ENCODE measurements around the gene KLRF1. TPM values are rescaled to one million over a fixed set of nuclear protein-coding genes. Genes with fewer than 3 reads are reported as not detected.

KLRF1 gene, protein sequence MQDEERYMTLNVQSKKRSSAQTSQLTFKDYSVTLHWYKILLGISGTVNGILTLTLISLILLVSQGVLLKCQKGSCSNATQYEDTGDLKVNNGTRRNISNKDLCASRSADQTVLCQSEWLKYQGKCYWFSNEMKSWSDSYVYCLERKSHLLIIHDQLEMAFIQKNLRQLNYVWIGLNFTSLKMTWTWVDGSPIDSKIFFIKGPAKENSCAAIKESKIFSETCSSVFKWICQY
- 0.21 TPM in 1 of 2 replicates, not detected in the other for total RNA-seq

GRCh38 chr12:9827209-9827888 is at the start of gene KLRF1:
Gene KLRF1, plus strand, starts transcription at chr12:9827481. Its CDS starts 64 bp downstream, at chr12:9827545.

GRCh38 chr12:9869307-9870161 is 42.3 kb downstream of the KLRF1 start, which contains the start of gene CLEC2B:
Gene CLEC2B, minus strand, starts transcription at chr12:9869354.

DNA sequence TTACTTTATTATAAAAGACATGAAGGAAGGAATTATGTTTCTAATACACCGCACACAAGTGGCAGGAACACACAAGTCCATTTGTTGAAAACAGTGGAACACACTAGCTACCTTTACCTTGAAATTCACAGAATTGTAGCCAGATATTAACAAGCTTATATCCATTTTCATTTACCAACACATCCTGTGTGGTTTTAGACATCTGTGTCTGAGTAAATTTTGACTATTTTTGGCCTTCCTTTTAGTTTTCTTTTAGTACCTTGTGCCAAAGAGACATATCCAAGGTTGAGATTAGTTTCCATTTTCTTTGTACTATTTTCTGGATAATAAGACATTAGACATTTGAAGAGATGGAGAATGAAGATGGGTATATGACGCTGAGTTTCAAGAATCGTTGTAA is 54.0 kb downstream of the KLRF1 start, which contains the start of gene KLRF2:
TSS of gene KLRF2 (plus strand) at position 244 of the 400 bp plus-strand sequence. CDS start at position 351, 107 bp downstream.

Other genes with a start within 250 kb of the KLRF1 start
- gene KLRB1, start 219.6 kb upstream of the KLRF1 start, total RNA-seq = not detected in 2 replicates
- 1.4 and 4.8 TPM in 2 replicates for gene CLEC2D, start 157.8 kb upstream of the KLRF1 start, total RNA-seq
- gene CLECL1, start 94.4 kb upstream of the KLRF1 start, total RNA-seq = not detected in 2 replicates
- not detected in 2 replicates for gene CD69, start 66.6 kb upstream of the KLRF1 start, total RNA-seq
- gene CLEC2B, start 41.9 kb downstream of the KLRF1 start, total RNA-seq = 4.1 and 5.0 TPM in 2 replicates
- gene KLRF2, start 54.0 kb downstream of the KLRF1 start, total RNA-seq = not detected in 2 replicates
- not detected in 2 replicates for gene CLEC2A, start 104.9 kb downstream of the KLRF1 start, total RNA-seq
- gene CLEC12A, start 143.9 kb downstream of the KLRF1 start, total RNA-seq = not detected in 2 replicates
- gene CLEC1B, start 171.6 kb downstream of the KLRF1 start, total RNA-seq = not detected in 2 replicates
- not detected in 2 replicates for gene CLEC12B, start 183.1 kb downstream of the KLRF1 start, total RNA-seq
- gene CLEC9A, start 203.2 kb downstream of the KLRF1 start, total RNA-seq = not detected in 2 replicates

All from nasal cavity respiratory epithelium epithelial cell of viscerocranial mucosa (primary cell).